Measurements from ENCODE around the gene DNASE2B. TPM values are rescaled to one million over a fixed set of nuclear protein-coding genes. Genes with fewer than 3 reads are reported as not detected.

The DNASE2B gene
- polyA plus RNA-seq, 2 of the 4 experiments (the other 2 are of a cell fraction): not detected

DNA sequence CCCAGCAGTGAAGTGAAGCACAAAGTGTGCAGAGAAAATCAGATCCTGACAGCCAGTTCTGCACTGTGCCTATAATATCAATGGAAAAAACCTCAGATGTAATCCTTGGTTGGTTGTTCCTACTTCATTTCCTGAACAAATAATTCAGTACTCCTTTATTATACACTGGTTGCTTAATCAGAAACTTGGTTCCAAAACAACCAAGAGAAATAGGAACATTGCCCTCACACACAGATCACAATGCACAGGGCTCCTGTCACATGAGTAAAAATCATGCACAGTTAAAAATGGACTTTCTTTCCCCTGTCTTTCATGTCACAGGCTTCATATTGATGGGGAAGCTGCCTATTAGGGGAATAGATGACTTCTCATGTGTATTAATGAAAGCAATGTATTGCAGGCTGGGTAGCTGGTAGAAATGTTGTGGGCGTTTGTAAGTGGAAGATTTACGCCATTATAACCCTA is 9.7 kb downstream of the DNASE2B start:
- no peak for FAIRE-seq
- 92% methylated on average over 2 of the region's 2 CpGs for WGBS (ENCODE audit: missing lambda C conversion rate)
- ATAC-seq: no peak

DNA sequence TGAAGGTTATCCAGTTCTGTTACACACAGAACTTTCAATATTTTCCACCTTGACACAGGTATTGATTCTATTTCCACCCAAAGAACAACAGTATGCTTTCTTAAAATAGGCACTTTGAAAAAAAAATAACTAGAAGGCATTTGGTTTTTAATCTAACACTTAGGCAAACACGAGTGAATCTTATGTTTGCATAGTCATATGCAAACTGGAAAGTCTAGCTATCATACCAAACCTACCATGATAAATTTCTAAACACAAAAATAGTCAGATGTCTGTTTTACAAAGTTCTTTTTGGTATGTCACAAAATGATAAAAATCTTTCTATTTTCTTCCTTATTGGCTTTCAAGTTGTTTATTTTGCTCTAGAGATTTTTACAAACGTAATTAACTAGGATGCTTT is 11.6 kb downstream of the DNASE2B start:
- Histone ChIP-seq H3K27ac (no peak overlapping the region), H3K4me1 (peaks cover 14% of the 10 kb centered on the region; the same call in 2 of the 3 replicates), H3K9me3 (no peaks in the 10 kb centered on the region), H3K4me3 (no peak overlapping the region), H3K4me2 (0 out of 3 replicates have a peak overlapping the region, but pooled peaks have one; percentile 14)
- FAIRE-seq: no peak
- ATAC-seq: no peak
- ChIA-PET POLR2A (no interaction called here), CTCF (no interaction called here)
- 26% methylated on average over 2 of the region's 2 CpGs for WGBS (ENCODE audit: missing lambda C conversion rate)
- DNase-seq (ENCODE audit: low read depth in 1 of 2, low spot score in 1 of 2): no peak
- TF ChIP-seq, protein P1, sequence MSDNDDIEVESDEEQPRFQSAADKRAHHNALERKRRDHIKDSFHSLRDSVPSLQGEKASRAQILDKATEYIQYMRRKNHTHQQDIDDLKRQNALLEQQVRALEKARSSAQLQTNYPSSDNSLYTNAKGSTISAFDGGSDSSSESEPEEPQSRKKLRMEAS (IDR thresholded peaks at IDR 0.05): no peak

More for the DNA sequence above, 9.7 kb downstream of the DNASE2B start:
- ChIA-PET POLR2A (no interaction called here), CTCF (no interaction called here)
- no peaks in the 10 kb centered on the region for H3K9me3 ChIP-seq
- H3K4me2 ChIP-seq: no peak overlapping the region
- no peak for DNase-seq (ENCODE audit: low read depth in 1 of 2, low spot score in 1 of 2)
- H3K4me1 ChIP-seq: peaks cover 14% of the 10 kb centered on the region; the same call in 2 of the 3 replicates
- TF ChIP-seq JUN (IDR thresholded peaks at IDR 0.05) (no peak), EP300 (IDR thresholded peaks at IDR 0.05) (no peak), TP53 (CRISPR knock-in tag; IDR thresholded peaks at IDR 0.05) (no peak)
- H3K27ac ChIP-seq: no peak overlapping the region
- H3K4me3 ChIP-seq: no peak overlapping the region

DNA sequence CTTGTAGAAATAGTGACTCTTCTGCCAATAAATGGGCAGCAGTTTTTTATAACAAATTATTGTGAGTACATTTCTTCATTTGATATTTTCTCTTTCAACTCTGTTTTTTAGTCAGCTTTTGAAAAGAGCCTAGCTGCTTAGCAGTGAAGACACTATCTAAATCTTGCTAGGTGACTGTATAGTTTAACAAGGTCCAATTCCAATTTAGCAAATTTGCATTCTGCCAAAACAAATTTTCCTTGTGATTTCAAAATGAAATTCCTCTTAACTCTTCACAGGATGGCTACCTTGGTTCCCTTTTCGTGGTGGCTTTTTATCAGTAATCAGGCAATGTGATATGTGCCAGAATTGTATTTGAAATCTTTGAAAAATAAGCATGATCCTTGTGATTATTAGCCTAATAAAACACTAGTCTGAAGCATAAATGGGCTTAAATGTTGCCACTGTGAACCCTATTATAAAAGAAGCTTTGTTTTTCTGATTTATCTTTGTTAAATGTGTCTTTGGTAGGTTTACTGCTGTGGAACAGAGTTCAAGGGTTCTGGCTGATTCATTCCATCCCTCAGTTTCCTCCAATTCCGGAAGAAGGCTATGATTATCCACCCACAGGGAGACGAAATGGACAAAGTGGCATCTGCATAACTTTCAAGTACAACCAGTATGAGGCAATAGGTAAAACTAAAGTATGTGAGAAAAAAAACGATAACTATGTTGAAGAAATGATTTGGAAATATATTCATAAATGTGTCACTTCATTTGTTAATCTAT is 12.2 kb downstream of the DNASE2B start:
- ChIA-PET CTCF (no interaction called here), POLR2A (no interaction called here)
- DNase-seq (ENCODE audit: low read depth in 1 of 2, low spot score in 1 of 2): no peak
- no peak for ATAC-seq
- no peak overlapping the region for H3K4me3 ChIP-seq
- H3K4me1 ChIP-seq: peaks cover 19% of the 10 kb centered on the region; the same call in 2 of the 3 replicates
- no peak overlapping the region for H3K4me2 ChIP-seq
- no peaks in the 10 kb centered on the region for H3K9me3 ChIP-seq
- no peak overlapping the region for H3K27ac ChIP-seq
- no peak for FAIRE-seq
- WGBS (ENCODE audit: missing lambda C conversion rate): 76% methylated on average over 4 of the region's 4 CpGs
- TF ChIP-seq CBX2 (IDR thresholded peaks at IDR 0.05; ENCODE audit: borderline replicate concordance, low read depth) (no peak), NPAS2 (CRISPR knock-in tag; IDR thresholded peaks at IDR 0.05; ENCODE audit: borderline replicate concordance) (no peak), TFCP2L1 (CRISPR knock-in tag; IDR thresholded peaks at IDR 0.05) (no peak)

DNA sequence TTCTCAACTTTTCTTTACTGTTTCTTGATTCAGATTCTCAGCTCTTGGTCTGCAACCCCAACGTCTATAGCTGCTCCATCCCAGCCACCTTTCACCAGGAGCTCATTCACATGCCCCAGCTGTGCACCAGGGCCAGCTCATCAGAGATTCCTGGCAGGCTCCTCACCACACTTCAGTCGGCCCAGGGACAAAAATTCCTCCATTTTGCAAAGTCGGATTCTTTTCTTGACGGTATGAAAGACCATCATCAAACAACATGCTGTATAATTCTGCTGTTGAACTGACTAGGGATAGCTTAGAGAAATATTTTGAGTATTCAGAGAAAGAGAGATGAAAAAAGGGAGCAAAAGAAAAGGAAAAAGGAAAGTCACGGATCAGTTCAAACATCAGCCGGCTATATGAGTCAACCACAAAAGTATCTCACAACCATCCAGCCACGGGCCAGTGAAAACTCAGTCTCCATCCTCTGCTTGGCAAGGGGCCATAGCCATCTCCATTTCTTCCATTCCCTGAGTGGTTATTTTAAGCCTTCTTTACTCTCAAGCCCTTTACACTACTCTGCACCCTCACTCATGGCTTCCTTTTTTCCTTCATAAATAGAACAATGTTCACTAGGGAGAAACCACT is 14.1 kb downstream of the DNASE2B start:
- ATAC-seq: no peak
- no peak overlapping the region for H3K27ac ChIP-seq
- WGBS (ENCODE audit: missing lambda C conversion rate): 62% methylated on average over 7 of the region's 7 CpGs
- no peak for DNase-seq (ENCODE audit: low read depth in 1 of 2, low spot score in 1 of 2)
- ChIA-PET POLR2A (no interaction called here), CTCF (interaction anchor here (1.1 kb wide), 1 partner anchor 21 kb away, joined by 4 read pairs; no protein-coding TSS in a partner anchor)
- no peak overlapping the region for H3K4me3 ChIP-seq
- no peak overlapping the region for H3K4me2 ChIP-seq
- TF ChIP-seq SREBF2 (IDR thresholded peaks at IDR 0.05): no peak
- no peak for TF ChIP-seq NR3C1 (IDR thresholded peaks at IDR 0.05)
- TF ChIP-seq RARB (CRISPR knock-in tag; IDR thresholded peaks at IDR 0.05): no peak
- TF ChIP-seq, protein P1 (IDR thresholded peaks at IDR 0.05): no peak
- no peak for TF ChIP-seq CHD2 (IDR thresholded peaks at IDR 0.05; ENCODE audit: low read length, partially characterized antibody)
- TF ChIP-seq, protein P2, sequence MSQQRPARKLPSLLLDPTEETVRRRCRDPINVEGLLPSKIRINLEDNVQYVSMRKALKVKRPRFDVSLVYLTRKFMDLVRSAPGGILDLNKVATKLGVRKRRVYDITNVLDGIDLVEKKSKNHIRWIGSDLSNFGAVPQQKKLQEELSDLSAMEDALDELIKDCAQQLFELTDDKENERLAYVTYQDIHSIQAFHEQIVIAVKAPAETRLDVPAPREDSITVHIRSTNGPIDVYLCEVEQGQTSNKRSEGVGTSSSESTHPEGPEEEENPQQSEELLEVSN (IDR thresholded peaks at IDR 0.05; ENCODE audit: borderline replicate concordance, low read depth): no peak
- no peak for TF ChIP-seq POLR2A (IDR thresholded peaks at IDR 0.05; ENCODE audit: low read length)
- TF ChIP-seq FOSL2 (IDR thresholded peaks at IDR 0.05): no peak
- TF ChIP-seq FOSL2 (CRISPR knock-in tag; IDR thresholded peaks at IDR 0.05): no peak
- TF ChIP-seq, protein P3, sequence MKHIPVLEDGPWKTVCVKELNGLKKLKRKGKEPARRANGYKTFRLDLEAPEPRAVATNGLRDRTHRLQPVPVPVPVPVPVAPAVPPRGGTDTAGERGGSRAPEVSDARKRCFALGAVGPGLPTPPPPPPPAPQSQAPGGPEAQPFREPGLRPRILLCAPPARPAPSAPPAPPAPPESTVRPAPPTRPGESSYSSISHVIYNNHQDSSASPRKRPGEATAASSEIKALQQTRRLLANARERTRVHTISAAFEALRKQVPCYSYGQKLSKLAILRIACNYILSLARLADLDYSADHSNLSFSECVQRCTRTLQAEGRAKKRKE (CRISPR knock-in tag; IDR thresholded peaks at IDR 0.05; ENCODE audit: low read depth): no peak
- no peaks in the 10 kb centered on the region for H3K9me3 ChIP-seq
- FAIRE-seq: no peak
- peaks cover 13% of the 10 kb centered on the region; the same call in 2 of the 3 replicates for H3K4me1 ChIP-seq

Measured in A549 (cell line).